ENCODE data around the gene DMTF1.
A peak's percentile ranks its signal among the peaks of the same experiment; 100 is the strongest.
"Not testable (repeated sequence)": the region's sequence is repeated elsewhere in the genome, so short reads cannot be mapped to it uniquely, and the experiment has no call there.

Gene DMTF1

GRCh38 chr7:87226495-87226894, 74.2 kb downstream of the DMTF1 start:
- DNase-seq = no peak

DNA sequence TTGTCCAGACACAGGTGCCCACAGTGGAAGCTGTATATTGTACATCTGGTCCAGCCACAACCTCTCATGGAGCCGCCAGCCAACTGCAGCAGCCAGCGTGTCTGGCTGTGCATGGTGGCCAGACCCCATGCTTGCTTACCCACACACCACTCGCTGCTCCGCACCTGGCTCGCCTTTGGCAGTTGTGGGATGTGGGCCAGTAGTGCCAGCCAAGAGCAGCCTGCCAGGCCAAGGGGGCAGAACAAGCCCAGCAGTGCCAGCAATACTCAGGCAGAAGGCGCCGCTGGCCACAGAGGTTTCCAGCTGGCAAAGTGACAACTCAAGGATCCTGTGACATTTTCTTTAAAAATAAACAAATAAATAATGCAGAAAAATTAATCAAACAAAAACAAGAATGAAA, 79.0 kb downstream of the DMTF1 start:
- peak; percentile 15 for DNase-seq

DNA sequence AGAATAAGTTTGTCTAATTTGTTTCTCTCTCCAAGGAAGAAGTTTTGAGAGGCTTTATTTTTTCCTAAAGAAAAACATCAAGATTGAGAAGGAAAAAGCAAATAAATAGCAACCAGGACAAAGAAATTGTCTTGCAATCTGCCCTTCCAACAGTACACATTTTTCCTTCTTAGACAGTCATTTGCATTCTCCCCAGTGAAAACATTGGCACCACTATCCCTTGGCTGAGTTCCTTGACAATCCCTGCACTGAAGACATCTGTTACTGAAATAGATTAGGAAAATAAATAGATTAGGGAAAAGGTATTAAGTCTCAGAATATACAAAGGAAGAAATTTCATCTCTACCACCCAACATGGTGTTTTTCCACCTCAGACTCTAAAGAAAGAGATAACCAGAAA, 79.5 kb downstream of the DMTF1 start:
- peak; percentile 89 for DNase-seq

- DNase-seq = no peak
Measured at GRCh38 chr7:87234949-87235348, 82.7 kb downstream of the DMTF1 start.

DNA sequence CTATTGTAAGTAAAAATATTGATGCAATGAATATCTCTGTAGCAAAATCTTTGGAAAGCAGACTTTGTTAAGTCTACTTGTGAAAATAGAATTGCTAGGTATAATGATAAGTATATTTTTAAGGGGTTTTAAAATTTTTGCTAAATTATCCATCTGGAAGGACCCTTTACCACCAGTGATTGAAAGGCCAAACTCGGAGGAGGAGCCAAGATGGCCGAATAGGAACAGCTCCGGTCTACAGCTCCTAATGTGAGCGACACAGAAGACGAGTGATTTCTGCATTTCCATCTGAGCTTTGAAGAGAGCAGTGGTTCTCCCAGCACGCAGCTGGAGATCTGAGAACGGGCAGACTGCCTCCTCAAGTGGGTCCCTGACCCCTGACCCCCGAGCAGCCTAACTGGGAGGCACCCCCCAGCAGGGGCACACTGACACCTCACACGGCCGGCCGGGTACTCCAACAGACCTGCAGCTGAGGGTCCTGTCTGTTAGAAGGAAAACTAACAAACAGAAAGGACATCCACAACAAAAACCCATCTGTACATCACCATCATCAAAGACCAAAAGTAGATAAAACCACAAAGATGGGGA, 86.3 kb downstream of the DMTF1 start:
- not testable (repeated sequence) for DNase-seq

DNA sequence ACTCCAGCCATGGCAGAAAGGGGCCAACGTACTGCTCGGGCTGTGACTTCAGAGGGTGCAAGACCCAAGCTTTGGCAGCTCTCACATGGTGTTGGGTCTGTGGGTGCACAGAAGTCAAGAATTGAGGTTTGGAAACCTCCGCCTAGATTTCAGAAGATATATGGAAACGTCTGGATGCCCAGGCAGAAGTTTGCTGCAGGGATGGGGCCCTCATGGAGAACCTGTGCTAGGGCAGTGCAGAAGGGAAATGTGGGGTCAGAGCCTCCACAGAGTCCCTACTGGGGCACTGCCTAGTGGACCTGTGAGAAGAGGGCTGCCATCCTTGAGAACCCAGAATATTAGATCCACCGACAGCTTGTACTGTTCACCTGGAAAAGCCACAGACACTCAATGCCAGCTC, 93.4 kb downstream of the DMTF1 start:
- DNase-seq = not testable (repeated sequence)
